SU-DHL-6 (cell line): Measurements from ENCODE around the gene KCTD10.

Experiments used
- CTCF ChIP-seq: fragments of 200-600 bp; sonication (generic); IDR thresholded peaks from one replicate; pipeline ENCODE4 v1.5.1; 2017; ENCODE audit warnings: antibody characterized with exemption, mild to moderate bottlenecking, low read length, moderate library complexity; ENCODE audit not compliant: insufficient read depth, poor library complexity, severe bottlenecking
- EZH2phosphoT487 ChIP-seq: fragments of 200-600 bp; sonication (generic), shearing (Covaris generic); conservative IDR thresholded peaks from 2 replicates; pipeline ENCODE4 v1.6.1; 2018; ENCODE audit warnings: mild to moderate bottlenecking, antibody characterized with exemption, low read length, moderate library complexity, mixed read lengths

GRCh38 chr12:109436188-109436560, 40.9 kb downstream of the KCTD10 start:
- TF ChIP-seq CTCF: no peak
- TF ChIP-seq EZH2phosphoT487: no peak
